ENCODE results near the gene ENTPD6.

- TF ChIP-seq POLR2A (IDR thresholded peaks at IDR 0.05) (no peak), CTCF (IDR thresholded peaks at IDR 0.05) (no peak)
Measured at GRCh38 chr20:25236450-25237304, 41.2 kb downstream of the ENTPD6 start.
